GM21576 (cell line): Measurements from ENCODE around the gene HOXA1.

ENCODE experiments used
- ATAC-seq: cut with Tn5 transposase; IDR thresholded peaks from one replicate; pipeline ENCODE4 v1.9.1; 2021; ENCODE audit warnings: mild to moderate bottlenecking, moderate library complexity; ENCODE audit not compliant: unreplicated experiment

The HOXA1 gene

GRCh38 chr7:27106181-27106900, 10.5 kb upstream of the HOXA1 start:
- ATAC-seq = no peak

GRCh38 chr7:27105301-27106031, 9.7 kb upstream of the HOXA1 start:
- no peak for ATAC-seq

- no peak for ATAC-seq
These were observed 8.7 kb upstream of the HOXA1 start for GRCh38 chr7:27104341-27105058.

GRCh38 chr7:27103489-27104226, 7.9 kb upstream of the HOXA1 start:
- ATAC-seq = no peak

GRCh38 chr7:27102581-27103442, 7.0 kb upstream of the HOXA1 start, which contains the start of gene HOXA2:
Gene HOXA2 (minus strand): TSS chr7:27102683. CDS start chr7:27102500, 183 bp downstream.
- no peak for ATAC-seq

GRCh38 chr7:27101957-27102580, 6.3 kb upstream of the HOXA1 start:
- ATAC-seq = no peak

GRCh38 chr7:27101171-27101956, 5.6 kb upstream of the HOXA1 start:
- ATAC-seq = no peak

GRCh38 chr7:27100694-27101170, 4.9 kb upstream of the HOXA1 start:
- no peak for ATAC-seq

GRCh38 chr7:27099453-27100370, 3.9 kb upstream of the HOXA1 start:
- no peak for ATAC-seq

GRCh38 chr7:27098578-27099451, 3.0 kb upstream of the HOXA1 start:
- ATAC-seq = no peak

GRCh38 chr7:27097686-27098577, 2.1 kb upstream of the HOXA1 start:
- ATAC-seq = no peak

- no peak for ATAC-seq
These were observed 1.1 kb upstream of the HOXA1 start for GRCh38 chr7:27096768-27097514.

- peak; percentile 12 for ATAC-seq
These were observed 527 bp downstream of the HOXA1 start for GRCh38 chr7:27095050-27095896.
